OCI-LY7 (cell line): ENCODE results near the gene ZNF175. TPM values are rescaled to one million over a fixed set of nuclear protein-coding genes. Genes with fewer than 3 reads are reported as not detected.

ENCODE experiments used
- BruUV-seq: library from RNA; stranded (reverse); fragments of 400-500 nt; replicated peaks from 2 replicates; lab custom pipeline; 2021; lab: Mats Ljungman, UMichigan
- CTCF ChIA-PET: fragments of 300-600 bp; sonication (Branson Sonifier 250); formaldehyde crosslinking; loops from one replicate; lab custom pipeline; 2022; ENCODE audit warnings: antibody characterized with exemption; ENCODE audit not compliant: unreplicated experiment; lab: Charles Lee
- POLR2A ChIA-PET: fragments of 300-600 bp; sonication (Branson Sonifier 250); formaldehyde crosslinking; loops from one replicate; lab custom pipeline; 2022; ENCODE audit warnings: antibody characterized with exemption; lab: Charles Lee
- DNase-seq: peaks from one replicate; pipeline ENCODE4 v3.0.0-alpha.2; 2015; ENCODE audit warnings: low spot score
- H2AFZ ChIP-seq: fragments of 200-600 bp; sonication (generic), shearing (Covaris generic); 2 replicates; pipeline ENCODE4 v1.6.1; 2014; ENCODE audit warnings: mild to moderate bottlenecking, antibody characterized with exemption, low read length, moderate library complexity
- H3K27ac ChIP-seq: fragments of 200-600 bp; sonication (generic); 2 replicates; pipeline ENCODE4 v1.5.1; 2014; ENCODE audit warnings: mixed run types, low read depth, mild to moderate bottlenecking, moderate library complexity, low read length, inconsistent platforms; ENCODE audit not compliant: poor library complexity, severe bottlenecking
- H3K36me3 ChIP-seq: fragments of 200-600 bp; sonication (generic); 2 replicates; pipeline ENCODE4 v1.6.1; 2014; ENCODE audit warnings: mild to moderate bottlenecking, antibody characterized with exemption, low read length, moderate library complexity, mixed read lengths; ENCODE audit not compliant: insufficient read depth
- H3K4me1 ChIP-seq: fragments of 200-600 bp; sonication (generic); 2 replicates; pipeline ENCODE4 v1.5.1; 2014; ENCODE audit warnings: mild to moderate bottlenecking, low read length; ENCODE audit not compliant: insufficient read depth, poor library complexity, severe bottlenecking
- H3K4me2 ChIP-seq: fragments of 200-600 bp; sonication (generic); 2 replicates; pipeline ENCODE4 v1.6.1; 2014; ENCODE audit warnings: mild to moderate bottlenecking, low read length
- H3K4me3 ChIP-seq: fragments of 200-600 bp; sonication (generic); 2 replicates; pipeline ENCODE4 v1.5.1; 2014; ENCODE audit warnings: mild to moderate bottlenecking, low read depth, low read length; ENCODE audit not compliant: poor library complexity, severe bottlenecking
- H3K79me2 ChIP-seq: fragments of 200-600 bp; sonication (generic); 2 replicates; pipeline ENCODE4 v1.6.1; 2016; ENCODE audit warnings: low read depth, mild to moderate bottlenecking, low read length, moderate library complexity, mixed read lengths; ENCODE audit not compliant: insufficient read depth
- H3K9me2 ChIP-seq: fragments of 200-600 bp; sonication (generic); 2 replicates; pipeline ENCODE4 v1.6.1; 2016; ENCODE audit warnings: mild to moderate bottlenecking, low read length, mixed read lengths; ENCODE audit not compliant: insufficient read depth
- H3K9me3 ChIP-seq: fragments of 200-600 bp; sonication (generic); 2 replicates; pipeline ENCODE4 v1.6.1; 2014; ENCODE audit warnings: mild to moderate bottlenecking, mixed run types, low read length, mixed read lengths
- H4K20me1 ChIP-seq: fragments of 200-600 bp; sonication (generic); 2 replicates; pipeline ENCODE4 v1.6.1; 2014; ENCODE audit warnings: mild to moderate bottlenecking, antibody characterized with exemption, low read length, moderate library complexity, mixed read lengths; ENCODE audit not compliant: insufficient read depth
- EZH2phosphoT487 ChIP-seq: fragments of 200-600 bp; sonication (generic); IDR thresholded peaks from 2 replicates; pipeline ENCODE4 v1.6.1; 2018; ENCODE audit warnings: low read depth, borderline replicate concordance, mild to moderate bottlenecking, mixed run types, antibody characterized with exemption, low read length, moderate library complexity, mixed read lengths
- intact Hi-C: fragments of 100-400 bp; cut with micrococcal nuclease; formaldehyde crosslinking; loops from one replicate; pipeline ENCODE4 v1.10.0; 2022; ENCODE audit not compliant: unreplicated experiment
- total RNA-seq, 2 experiments: library from RNA; depleted of rRNA in 1 of 2; stranded (reverse); fragments of >200 nt in 1 of 2; shearing (Covaris generic) in 1 of 2; gene quantifications; 2 replicates each; pipeline ENCODE4 v1.2.3, GENCODE V29; 2014 to 2022
- TF ChIP-seq, protein P1 (sequence below): fragments of 200-600 bp; sonication (generic); conservative IDR thresholded peaks from 2 replicates; pipeline ENCODE4 v1.5.1; 2014; ENCODE audit warnings: mild to moderate bottlenecking, antibody characterized with exemption, low read length, moderate library complexity, mixed read lengths

ZNF175 gene
- total RNA-seq, 2 experiments from 2014 or later, result 3.5 to 10.4 TPM

DNA sequence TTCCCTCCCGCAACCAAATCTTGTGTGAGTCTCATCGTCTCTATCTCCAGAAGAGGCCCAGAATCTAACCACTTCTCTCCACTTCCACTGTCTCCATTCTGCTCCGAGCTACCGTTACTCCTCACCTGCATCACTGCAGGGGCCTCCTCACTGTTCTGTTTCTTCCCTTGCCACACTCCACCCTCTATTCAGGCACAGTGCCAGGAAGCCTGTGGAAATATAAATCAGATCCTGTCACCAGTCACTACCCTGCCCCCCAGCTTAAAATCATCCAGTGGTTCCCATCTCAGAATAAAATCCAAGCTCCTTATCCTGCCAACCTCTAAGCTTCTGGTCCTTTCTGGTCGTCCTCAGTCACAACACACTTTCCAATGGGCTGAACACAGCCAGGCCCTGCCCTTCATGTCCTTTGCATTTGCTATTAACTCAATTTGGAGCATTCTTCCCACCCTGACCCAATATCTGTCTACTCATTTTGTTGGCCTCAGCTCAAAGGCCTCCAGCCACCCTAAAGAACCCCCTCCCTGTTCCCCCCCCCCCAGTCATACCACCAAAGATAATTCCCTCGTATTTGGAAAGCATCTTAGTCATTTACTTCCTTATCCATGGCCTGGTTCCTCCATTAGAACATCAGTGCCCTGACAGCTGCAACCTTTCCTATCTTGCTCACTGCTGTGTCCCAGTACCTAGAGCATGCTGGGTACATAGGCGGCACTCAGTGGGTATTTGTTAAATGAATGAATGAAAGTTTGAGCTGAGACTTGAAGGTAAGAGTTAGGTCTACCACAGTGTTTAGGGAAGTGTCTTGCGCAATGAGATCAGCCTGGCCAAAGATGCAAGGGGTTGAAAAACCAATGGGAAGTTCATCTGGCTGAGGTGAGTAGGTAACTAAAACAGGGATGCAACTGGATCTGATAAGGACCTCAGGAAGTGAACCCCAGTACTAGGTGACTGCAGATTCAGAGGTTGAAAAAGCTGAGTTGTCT, 24.4 kb downstream of the ZNF175 start:
- Histone ChIP-seq H3K9me3 (no peaks in the 10 kb centered on the region), H4K20me1 (no peaks in the 10 kb centered on the region), H3K27ac (no peak overlapping the region), H3K4me1 (peaks cover 29% of the 10 kb centered on the region), H2AFZ (0 out of 2 replicates have a peak overlapping the region, but pooled peaks have one; percentile 89), H3K4me3 (peak overlapping the region; percentile 80), H3K4me2 (peak overlapping the region; percentile 86), H3K36me3 (no peaks in the 10 kb centered on the region), H3K79me2 (no peaks in the 10 kb centered on the region), H3K9me2 (no peaks in the 10 kb centered on the region)
- no TSS peak for BruUV-seq
- ChIA-PET POLR2A (no interaction called here), CTCF (no interaction called here)
- intact Hi-C loops, result no loop called here
- no peak for TF ChIP-seq EZH2phosphoT487
- TF ChIP-seq, protein P1, sequence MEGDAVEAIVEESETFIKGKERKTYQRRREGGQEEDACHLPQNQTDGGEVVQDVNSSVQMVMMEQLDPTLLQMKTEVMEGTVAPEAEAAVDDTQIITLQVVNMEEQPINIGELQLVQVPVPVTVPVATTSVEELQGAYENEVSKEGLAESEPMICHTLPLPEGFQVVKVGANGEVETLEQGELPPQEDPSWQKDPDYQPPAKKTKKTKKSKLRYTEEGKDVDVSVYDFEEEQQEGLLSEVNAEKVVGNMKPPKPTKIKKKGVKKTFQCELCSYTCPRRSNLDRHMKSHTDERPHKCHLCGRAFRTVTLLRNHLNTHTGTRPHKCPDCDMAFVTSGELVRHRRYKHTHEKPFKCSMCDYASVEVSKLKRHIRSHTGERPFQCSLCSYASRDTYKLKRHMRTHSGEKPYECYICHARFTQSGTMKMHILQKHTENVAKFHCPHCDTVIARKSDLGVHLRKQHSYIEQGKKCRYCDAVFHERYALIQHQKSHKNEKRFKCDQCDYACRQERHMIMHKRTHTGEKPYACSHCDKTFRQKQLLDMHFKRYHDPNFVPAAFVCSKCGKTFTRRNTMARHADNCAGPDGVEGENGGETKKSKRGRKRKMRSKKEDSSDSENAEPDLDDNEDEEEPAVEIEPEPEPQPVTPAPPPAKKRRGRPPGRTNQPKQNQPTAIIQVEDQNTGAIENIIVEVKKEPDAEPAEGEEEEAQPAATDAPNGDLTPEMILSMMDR, result no peak
- no peak for DNase-seq

DNA sequence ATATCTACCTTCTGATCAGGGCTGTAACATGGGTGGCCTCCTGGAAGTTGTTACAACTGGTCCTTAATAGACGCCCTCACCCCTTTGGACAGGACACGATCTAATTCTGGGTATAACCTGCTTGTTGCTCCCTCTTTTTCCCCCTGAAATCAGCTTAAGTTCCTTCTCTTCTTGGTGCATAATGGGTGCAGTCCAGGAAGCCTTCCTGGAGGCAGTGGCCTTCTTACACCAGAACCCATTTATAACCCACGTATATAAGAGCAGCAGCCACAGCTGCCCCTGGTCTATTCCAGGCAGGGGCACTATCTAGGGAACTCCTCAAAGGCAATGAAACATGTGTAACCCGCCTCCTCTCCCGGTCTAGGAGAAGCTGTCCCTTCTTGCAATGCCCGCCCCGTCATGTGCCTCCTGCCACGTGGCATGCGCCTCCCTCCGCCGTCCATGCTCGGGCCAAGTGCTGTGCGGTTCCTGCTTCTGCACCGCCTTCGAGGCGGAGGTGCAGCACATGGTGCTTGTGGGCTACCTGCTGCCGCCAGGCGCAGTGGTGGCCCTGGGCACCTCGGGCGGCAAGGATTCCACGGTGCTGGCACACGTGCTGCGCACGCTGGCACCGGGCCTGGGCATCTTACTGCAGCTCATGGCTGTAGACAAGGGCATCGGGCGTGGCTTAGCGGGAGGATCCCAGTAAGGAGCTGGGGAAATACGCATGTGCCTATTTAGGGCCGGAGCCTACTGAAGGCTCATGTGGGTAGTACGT, 27.3 kb downstream of the ZNF175 start:
- Histone ChIP-seq H3K36me3 (no peaks in the 10 kb centered on the region), H4K20me1 (no peaks in the 10 kb centered on the region), H3K4me2 (no peak overlapping the region), H2AFZ (no peak overlapping the region), H3K4me3 (no peak overlapping the region), H3K4me1 (peaks cover 43% of the 10 kb centered on the region), H3K27ac (no peak overlapping the region), H3K79me2 (no peaks in the 10 kb centered on the region), H3K9me3 (no peaks in the 10 kb centered on the region), H3K9me2 (no peaks in the 10 kb centered on the region)
- intact Hi-C loops, result no loop called here
- ChIA-PET POLR2A (no interaction called here), CTCF (no interaction called here)
- no peak for DNase-seq
- BruUV-seq, result no TSS peak
- no peak for TF ChIP-seq EZH2phosphoT487
- TF ChIP-seq, protein P1, result no peak
